Testis (tissue), 2 donors: ENCODE results near the gene SLC26A4.

Source experiments
- CTCF ChIP-seq, 3 experiments: fragments of 450-650 bp in 2 of 3; fragments of 200-600 bp in 1 of 3; sonication (generic) in 1 of 3; IDR thresholded peaks; one replicate each; pipeline ENCODE4 v1.5.1; 2016 to 2019; ENCODE audit warnings: antibody characterized with exemption in 3 of 3, mild to moderate bottlenecking in 2 of 3, moderate library complexity in 1 of 3
- POLR2A ChIP-seq: fragments of 450-650 bp; IDR thresholded peaks from one replicate; pipeline ENCODE4 v1.6.1; 2017; ENCODE audit warnings: antibody characterized with exemption, mild to moderate bottlenecking, moderate library complexity

- no peak for TF ChIP-seq CTCF (IDR thresholded peaks at IDR 0.05)
- TF ChIP-seq POLR2A, result no peak
Observed at GRCh38 chr7:107718456-107719193, 58.0 kb downstream of the SLC26A4 start.
